Measurements from ENCODE around the gene MYOG.

MYOG gene

GRCh38 chr1:203127666-203128430 lies 42.0 kb upstream of the MYOG start, which contains the start of gene ADORA1:
TSS of gene ADORA1 (plus strand) at chr1:203127726. CDS start at chr1:203128842, 1,116 bp downstream.
- Histone ChIP-seq H3K9ac (ENCODE audit: insufficient read length) (no peak within 1 kb of the TSS), H3K36me3 (ENCODE audit: insufficient read depth, low read length) (no peaks in the 10 kb centered on the region), H3K27ac (no peak within 1 kb of the TSS), H3K4me3 (no peak within 1 kb of the TSS), H3K9me3 (ENCODE audit: low read depth, low read length) (no peaks in the 10 kb centered on the region)
- DNase-seq (ENCODE audit: low read depth, low spot score), result no peak
- TF ChIP-seq POLR2AphosphoS5 (IDR thresholded peaks at IDR 0.05; ENCODE audit: borderline replicate concordance, low read depth, low read length) (no peak), EZH2 (IDR thresholded peaks at IDR 0.05) (no peak), FOXP2 (optimal IDR thresholded peaks at IDR 0.05; ENCODE audit: control extremely low read depth, extremely low read length, insufficient read depth) (no peak)

GRCh38 chr1:203126866-203127665 lies 41.3 kb upstream of the MYOG start:
- Histone ChIP-seq H3K36me3 (ENCODE audit: insufficient read depth, low read length) (no peaks in the 10 kb centered on the region), H3K9ac (ENCODE audit: insufficient read length) (no peak overlapping the region), H3K27ac (no peak overlapping the region), H3K4me3 (no peak overlapping the region), H3K9me3 (ENCODE audit: low read depth, low read length) (no peaks in the 10 kb centered on the region)
- TF ChIP-seq EZH2 (IDR thresholded peaks at IDR 0.05) (no peak), FOXP2 (optimal IDR thresholded peaks at IDR 0.05; ENCODE audit: control extremely low read depth, extremely low read length, insufficient read depth) (no peak), POLR2AphosphoS5 (IDR thresholded peaks at IDR 0.05; ENCODE audit: borderline replicate concordance, low read depth, low read length) (no peak)
- no peak for DNase-seq (ENCODE audit: low read depth, low spot score)

- no peak for DNase-seq (ENCODE audit: low read depth, low spot score)
- Histone ChIP-seq H3K9me3 (ENCODE audit: low read depth, low read length) (no peaks in the 10 kb centered on the region), H3K36me3 (ENCODE audit: insufficient read depth, low read length) (no peaks in the 10 kb centered on the region), H3K27ac (no peak overlapping the region), H3K9ac (ENCODE audit: insufficient read length) (no peak overlapping the region), H3K4me3 (no peak overlapping the region)
- TF ChIP-seq EZH2 (IDR thresholded peaks at IDR 0.05) (no peak), FOXP2 (optimal IDR thresholded peaks at IDR 0.05; ENCODE audit: control extremely low read depth, extremely low read length, insufficient read depth) (no peak), POLR2AphosphoS5 (IDR thresholded peaks at IDR 0.05; ENCODE audit: borderline replicate concordance, low read depth, low read length) (no peak)
These were observed 40.5 kb upstream of the MYOG start for GRCh38 chr1:203126151-203126865.

GRCh38 chr1:203124546-203125317 lies 38.9 kb upstream of the MYOG start:
- Histone ChIP-seq H3K36me3 (ENCODE audit: insufficient read depth, low read length) (no peaks in the 10 kb centered on the region), H3K4me3 (no peak overlapping the region), H3K9ac (ENCODE audit: insufficient read length) (no peak overlapping the region), H3K9me3 (ENCODE audit: low read depth, low read length) (no peaks in the 10 kb centered on the region), H3K27ac (no peak overlapping the region)
- no peak for DNase-seq (ENCODE audit: low read depth, low spot score)
- no peak for TF ChIP-seq FOXP2 (optimal IDR thresholded peaks at IDR 0.05; ENCODE audit: control extremely low read depth, extremely low read length, insufficient read depth)
- TF ChIP-seq EZH2 (IDR thresholded peaks at IDR 0.05), result no peak
- no peak for TF ChIP-seq POLR2AphosphoS5 (IDR thresholded peaks at IDR 0.05; ENCODE audit: borderline replicate concordance, low read depth, low read length)

GRCh38 chr1:203124011-203124410 lies 38.2 kb upstream of the MYOG start:
- Histone ChIP-seq H3K9me3 (ENCODE audit: low read depth, low read length) (no peaks in the 10 kb centered on the region), H3K27ac (no peak overlapping the region), H3K9ac (ENCODE audit: insufficient read length) (no peak overlapping the region), H3K36me3 (ENCODE audit: insufficient read depth, low read length) (no peaks in the 10 kb centered on the region), H3K4me3 (no peak overlapping the region)
- no peak for DNase-seq (ENCODE audit: low read depth, low spot score)
- TF ChIP-seq FOXP2 (optimal IDR thresholded peaks at IDR 0.05; ENCODE audit: control extremely low read depth, extremely low read length, insufficient read depth), result no peak
- no peak for TF ChIP-seq EZH2 (IDR thresholded peaks at IDR 0.05)
- no peak for TF ChIP-seq POLR2AphosphoS5 (IDR thresholded peaks at IDR 0.05; ENCODE audit: borderline replicate concordance, low read depth, low read length)

GRCh38 chr1:203122159-203122558 lies 36.3 kb upstream of the MYOG start:
- no peak overlapping the region for H3K9ac ChIP-seq (ENCODE audit: insufficient read length)
- H3K9me3 ChIP-seq (ENCODE audit: low read depth, low read length), result no peaks in the 10 kb centered on the region
- H3K36me3 ChIP-seq (ENCODE audit: insufficient read depth, low read length), result no peaks in the 10 kb centered on the region
- TF ChIP-seq EZH2 (IDR thresholded peaks at IDR 0.05), result no peak
- TF ChIP-seq FOXP2 (optimal IDR thresholded peaks at IDR 0.05; ENCODE audit: control extremely low read depth, extremely low read length, insufficient read depth), result no peak
- no peak for TF ChIP-seq POLR2AphosphoS5 (IDR thresholded peaks at IDR 0.05; ENCODE audit: borderline replicate concordance, low read depth, low read length)
- H3K27ac ChIP-seq, result no peak overlapping the region
- no peak for DNase-seq (ENCODE audit: low read depth, low spot score)
- H3K4me3 ChIP-seq, result no peak overlapping the region

GRCh38 chr1:203121186-203122015 lies 35.6 kb upstream of the MYOG start:
- H3K27ac ChIP-seq, result no peak overlapping the region
- no peak for TF ChIP-seq FOXP2 (optimal IDR thresholded peaks at IDR 0.05; ENCODE audit: control extremely low read depth, extremely low read length, insufficient read depth)
- no peak for TF ChIP-seq POLR2AphosphoS5 (IDR thresholded peaks at IDR 0.05; ENCODE audit: borderline replicate concordance, low read depth, low read length)
- no peak for TF ChIP-seq EZH2 (IDR thresholded peaks at IDR 0.05)
- H3K4me3 ChIP-seq, result no peak overlapping the region
- no peak overlapping the region for H3K9ac ChIP-seq (ENCODE audit: insufficient read length)
- DNase-seq (ENCODE audit: low read depth, low spot score), result no peak
- H3K36me3 ChIP-seq (ENCODE audit: insufficient read depth, low read length), result no peaks in the 10 kb centered on the region
- no peaks in the 10 kb centered on the region for H3K9me3 ChIP-seq (ENCODE audit: low read depth, low read length)

Data from SK-N-MC (cell line).